Neural progenitor cell (in vitro differentiated cells): Measurements from ENCODE around the gene SEC14L6. TPM values are rescaled to one million over a fixed set of nuclear protein-coding genes. Genes with fewer than 3 reads are reported as not detected.

Experiments used
- DNase-seq: peaks from one replicate; pipeline ENCODE4 v3.0.0-alpha.2; 2016; ENCODE audit warnings: low spot score
- H2AFZ ChIP-seq: fragments of 200-600 bp; sonication (generic); replicated peaks from 2 replicates; pipeline ENCODE4 v1.6.1; 2016; ENCODE audit warnings: antibody characterized with exemption
- H3F3A ChIP-seq: fragments of 200-600 bp; sonication (generic); 2 replicates; pipeline ENCODE4 v1.6.1; 2016; ENCODE audit warnings: antibody characterized with exemption, low read depth
- H3K27ac ChIP-seq: fragments of 200-600 bp; sonication (generic); 2 replicates; pipeline ENCODE4 v1.5.1; 2016; ENCODE audit warnings: mild to moderate bottlenecking
- H3K27me3 ChIP-seq: fragments of 200-600 bp; sonication (generic); 2 replicates; pipeline ENCODE4 v1.6.1; 2016; ENCODE audit warnings: mild to moderate bottlenecking, moderate library complexity
- H3K36me3 ChIP-seq: fragments of 200-600 bp; sonication (generic); 2 replicates; pipeline ENCODE4 v1.5.1; 2016
- H3K4me1 ChIP-seq: fragments of 200-600 bp; sonication (generic); 2 replicates; pipeline ENCODE4 v1.6.1; 2016; ENCODE audit warnings: mixed run types
- H3K4me2 ChIP-seq: fragments of 200-600 bp; sonication (generic); 2 replicates; pipeline ENCODE4 v1.6.1; 2016
- H3K4me3 ChIP-seq: fragments of 200-600 bp; sonication (generic); 2 replicates; pipeline ENCODE4 v1.5.1; 2016
- H3K79me2 ChIP-seq: fragments of 200-600 bp; sonication (generic); 2 replicates; pipeline ENCODE4 v1.6.1; 2016; ENCODE audit warnings: low read depth
- H3K9ac ChIP-seq: fragments of 200-600 bp; sonication (generic); 2 replicates; pipeline ENCODE4 v1.6.1; 2016
- H3K9me3 ChIP-seq: fragments of 200-600 bp; sonication (generic); 2 replicates; pipeline ENCODE4 v1.5.1; 2016; ENCODE audit warnings: low read depth
- H4K20me1 ChIP-seq: fragments of 200-600 bp; sonication (generic); 2 replicates; pipeline ENCODE4 v1.6.1; 2016; ENCODE audit warnings: low read depth
- H3K27ac Mint-ChIP-seq: 3 replicates; pipeline ENCODE4 v1.8.0; 2021; ENCODE audit warnings: mixed read lengths
- H3K27me3 Mint-ChIP-seq: 2 replicates; pipeline ENCODE4 v1.8.0; 2022; ENCODE audit warnings: low read depth, mild to moderate bottlenecking, inconsistent platforms, moderate library complexity, mixed read lengths; ENCODE audit not compliant: insufficient read depth
- H3K36me3 Mint-ChIP-seq: 3 replicates; pipeline ENCODE4 v1.8.0; 2021; ENCODE audit warnings: mixed read lengths
- H3K4me1 Mint-ChIP-seq: 3 replicates; pipeline ENCODE4 v1.8.0; 2021; ENCODE audit warnings: mixed read lengths
- H3K4me3 Mint-ChIP-seq: 3 replicates; pipeline ENCODE4 v1.8.0; 2021; ENCODE audit warnings: mild to moderate bottlenecking, moderate library complexity, mixed read lengths
- H3K9me3 Mint-ChIP-seq: 3 replicates; pipeline ENCODE4 v1.8.0; 2020; ENCODE audit warnings: mixed read lengths
- EZH2 ChIP-seq: fragments of 200-600 bp; sonication (generic); IDR thresholded peaks from 2 replicates; pipeline ENCODE4 v1.6.1; 2017; ENCODE audit warnings: antibody characterized with exemption, mild to moderate bottlenecking, moderate library complexity
- EZH2phosphoT487 ChIP-seq: fragments of 200-600 bp; sonication (generic); IDR thresholded peaks from 2 replicates; pipeline ENCODE4 v1.6.1; 2017; ENCODE audit warnings: antibody characterized with exemption
- total RNA-seq: library from RNA; depleted of rRNA; stranded (reverse); fragments of >200 nt; gene quantifications from 2 replicates; pipeline ENCODE4 v1.2.3, GENCODE V29; 2015; ENCODE audit warnings: low replicate concordance
- TF ChIP-seq, protein P1 (sequence below): fragments of 200-600 bp; sonication (generic); IDR thresholded peaks from 2 replicates; pipeline ENCODE4 v1.5.1; 2017; ENCODE audit warnings: antibody characterized with exemption, mild to moderate bottlenecking

Gene SEC14L6
- total RNA-seq, 1 donor from 2014 or later = 2.4 TPM

DNA sequence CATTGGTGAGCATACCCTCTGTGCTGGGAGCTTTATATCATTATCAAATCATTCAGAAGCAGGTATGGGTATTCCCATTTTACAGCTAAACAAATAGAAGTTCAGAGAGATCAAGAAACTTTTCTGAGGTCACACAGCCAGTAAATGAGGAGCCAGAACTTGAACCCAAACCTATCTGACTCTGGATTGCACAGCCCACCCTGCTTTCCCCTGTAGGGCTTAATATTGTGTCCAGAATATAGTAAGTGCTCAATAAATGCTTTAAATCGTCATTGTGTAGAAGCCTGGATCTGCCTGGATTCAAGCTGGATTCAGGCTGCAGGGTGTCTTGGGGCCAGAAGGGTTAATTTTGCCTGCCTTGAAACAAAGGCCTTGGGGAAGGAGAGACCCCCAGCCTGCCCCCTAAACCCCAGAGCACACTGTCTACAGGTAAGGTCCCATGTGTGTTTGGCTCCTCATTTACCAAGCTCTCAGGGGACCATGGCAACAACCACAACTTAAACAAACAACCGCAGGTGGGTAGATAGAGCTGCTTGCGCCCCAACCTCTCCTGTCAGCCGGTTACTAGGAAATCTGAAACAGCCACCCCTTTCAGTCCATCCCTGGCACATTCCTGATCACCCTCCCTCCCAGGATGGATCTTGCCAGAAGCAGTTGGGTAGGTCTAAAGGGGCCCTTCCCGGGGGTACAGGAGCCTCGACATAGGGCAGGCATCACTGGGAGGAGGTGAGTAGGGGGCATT lies 71.7 kb downstream of the SEC14L6 start:
- Histone ChIP-seq H3K27ac (no peak overlapping the region), H3K36me3 (no peaks in the 10 kb centered on the region), H3K79me2 (no peaks in the 10 kb centered on the region), H3F3A (no peaks in the 10 kb centered on the region), H3K4me1 (no peaks in the 10 kb centered on the region), H3K4me2 (no peak overlapping the region), H3K9ac (no peak overlapping the region), H3K4me3 (no peak overlapping the region), H4K20me1 (no peaks in the 10 kb centered on the region), H2AFZ (no peak overlapping the region), H3K9me3 (no peaks in the 10 kb centered on the region), H3K27me3 (peaks cover 3% of the 10 kb centered on the region)
- no peaks in the 10 kb centered on the region for H3K4me1 Mint-ChIP-seq
- no peak overlapping the region for H3K27ac Mint-ChIP-seq
- TF ChIP-seq, protein P1, sequence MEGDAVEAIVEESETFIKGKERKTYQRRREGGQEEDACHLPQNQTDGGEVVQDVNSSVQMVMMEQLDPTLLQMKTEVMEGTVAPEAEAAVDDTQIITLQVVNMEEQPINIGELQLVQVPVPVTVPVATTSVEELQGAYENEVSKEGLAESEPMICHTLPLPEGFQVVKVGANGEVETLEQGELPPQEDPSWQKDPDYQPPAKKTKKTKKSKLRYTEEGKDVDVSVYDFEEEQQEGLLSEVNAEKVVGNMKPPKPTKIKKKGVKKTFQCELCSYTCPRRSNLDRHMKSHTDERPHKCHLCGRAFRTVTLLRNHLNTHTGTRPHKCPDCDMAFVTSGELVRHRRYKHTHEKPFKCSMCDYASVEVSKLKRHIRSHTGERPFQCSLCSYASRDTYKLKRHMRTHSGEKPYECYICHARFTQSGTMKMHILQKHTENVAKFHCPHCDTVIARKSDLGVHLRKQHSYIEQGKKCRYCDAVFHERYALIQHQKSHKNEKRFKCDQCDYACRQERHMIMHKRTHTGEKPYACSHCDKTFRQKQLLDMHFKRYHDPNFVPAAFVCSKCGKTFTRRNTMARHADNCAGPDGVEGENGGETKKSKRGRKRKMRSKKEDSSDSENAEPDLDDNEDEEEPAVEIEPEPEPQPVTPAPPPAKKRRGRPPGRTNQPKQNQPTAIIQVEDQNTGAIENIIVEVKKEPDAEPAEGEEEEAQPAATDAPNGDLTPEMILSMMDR = no peak
- TF ChIP-seq EZH2 (no peak), EZH2phosphoT487 (no peak)
- peaks cover 8% of the 10 kb centered on the region for H3K27me3 Mint-ChIP-seq
- no peak overlapping the region for H3K4me3 Mint-ChIP-seq
- H3K9me3 Mint-ChIP-seq = no peaks in the 10 kb centered on the region
- DNase-seq = no peak
- no peaks in the 10 kb centered on the region for H3K36me3 Mint-ChIP-seq

DNA sequence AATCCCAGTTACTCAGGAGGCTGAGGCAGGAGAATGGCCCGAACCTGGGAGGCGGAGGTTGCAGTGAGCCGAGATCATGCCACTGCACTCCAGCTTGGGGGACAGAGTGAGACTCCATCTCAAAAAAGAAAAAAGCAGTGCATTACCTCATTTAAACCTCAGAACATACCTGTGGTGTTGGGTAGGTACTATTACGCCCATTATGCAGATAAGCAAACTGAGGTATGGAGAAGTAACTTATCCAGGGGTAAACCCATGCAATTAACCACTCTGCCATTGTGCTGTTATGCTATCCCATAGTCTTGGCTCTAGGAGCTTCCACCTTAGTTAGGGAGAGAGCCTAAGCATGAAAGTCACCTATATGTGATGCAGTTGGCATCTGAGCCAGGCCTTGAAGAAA lies 72.4 kb downstream of the SEC14L6 start:
- no peaks in the 10 kb centered on the region for H4K20me1 ChIP-seq
- no peaks in the 10 kb centered on the region for H3K36me3 ChIP-seq
- H3K79me2 ChIP-seq = no peaks in the 10 kb centered on the region
- no peaks in the 10 kb centered on the region for H3K4me1 ChIP-seq
- Mint-ChIP-seq H3K27me3 (peaks cover 7% of the 10 kb centered on the region), H3K36me3 (no peaks in the 10 kb centered on the region), H3K9me3 (no peaks in the 10 kb centered on the region), H3K4me3 (no peak overlapping the region), H3K4me1 (no peaks in the 10 kb centered on the region), H3K27ac (no peak overlapping the region)
- H3K27ac ChIP-seq = no peak overlapping the region
- H3K4me2 ChIP-seq = no peak overlapping the region
- no peak overlapping the region for H2AFZ ChIP-seq
- no peaks in the 10 kb centered on the region for H3F3A ChIP-seq
- H3K4me3 ChIP-seq = no peak overlapping the region
- no peak for DNase-seq
- H3K9ac ChIP-seq = no peak overlapping the region
- H3K9me3 ChIP-seq = no peaks in the 10 kb centered on the region
- TF ChIP-seq EZH2 (no peak), EZH2phosphoT487 (no peak)
- TF ChIP-seq, protein P1 = no peak
- peaks cover 3% of the 10 kb centered on the region for H3K27me3 ChIP-seq

- Mint-ChIP-seq H3K27me3 (peaks cover 10% of the 10 kb centered on the region), H3K36me3 (no peaks in the 10 kb centered on the region), H3K9me3 (no peaks in the 10 kb centered on the region), H3K4me3 (no peak overlapping the region), H3K4me1 (no peaks in the 10 kb centered on the region), H3K27ac (no peak overlapping the region)
- Histone ChIP-seq H3K9me3 (no peaks in the 10 kb centered on the region), H4K20me1 (no peaks in the 10 kb centered on the region), H3K4me2 (no peak overlapping the region), H3K79me2 (no peaks in the 10 kb centered on the region), H2AFZ (no peak overlapping the region), H3K36me3 (no peaks in the 10 kb centered on the region), H3K9ac (no peak overlapping the region), H3K27me3 (peaks cover 3% of the 10 kb centered on the region), H3K27ac (no peak overlapping the region), H3F3A (no peaks in the 10 kb centered on the region), H3K4me1 (no peaks in the 10 kb centered on the region), H3K4me3 (no peak overlapping the region)
- DNase-seq = no peak
- TF ChIP-seq EZH2phosphoT487 = no peak
- TF ChIP-seq EZH2 = no peak
- TF ChIP-seq, protein P1 = no peak
These were observed 73.4 kb downstream of the SEC14L6 start for GRCh38 chr22:30472994-30473720.

Other genes starting within 250 kb of the SEC14L6 start
- gene TBC1D10A, start 219.8 kb downstream of the SEC14L6 start, total RNA-seq = 6.2 and 10.2 TPM in 2 replicates
- gene SF3A1, start 189.8 kb downstream of the SEC14L6 start, total RNA-seq = 29.2 and 48.4 TPM in 2 replicates
- gene CCDC157, start 189.7 kb downstream of the SEC14L6 start, total RNA-seq = 3.7 and 11.1 TPM in 2 replicates
- 11.9 and 38.5 TPM in 2 replicates for gene RNF215, start 159.3 kb downstream of the SEC14L6 start, total RNA-seq
- 4.9 and 5.7 TPM in 2 replicates for gene SEC14L2, start 149.7 kb downstream of the SEC14L6 start, total RNA-seq
- 29.9 and 67.9 TPM in 2 replicates for gene MTFP1, start 121.0 kb downstream of the SEC14L6 start, total RNA-seq
- not detected in 2 replicates for gene SEC14L3, start 74.7 kb downstream of the SEC14L6 start, total RNA-seq
- gene SEC14L4, start 41.0 kb downstream of the SEC14L6 start, total RNA-seq = 0.31 TPM in 1 of 2 replicates, not detected in the other
- 4.3 and 10.1 TPM in 2 replicates for gene GAL3ST1, start 27.9 kb upstream of the SEC14L6 start, total RNA-seq
- gene PES1, start 45.2 kb upstream of the SEC14L6 start, total RNA-seq = 30.2 and 54.4 TPM in 2 replicates
- gene TCN2, start 60.4 kb upstream of the SEC14L6 start, total RNA-seq = 33.9 and 66.5 TPM in 2 replicates
- 0.36 and 4.8 TPM in 2 replicates for gene SLC35E4, start 89.0 kb upstream of the SEC14L6 start, total RNA-seq
- gene DUSP18, start 121.1 kb upstream of the SEC14L6 start, total RNA-seq = 3.1 and 5.6 TPM in 2 replicates
- gene OSBP2, start 148.1 kb upstream of the SEC14L6 start, total RNA-seq = 0.58 and 2.4 TPM in 2 replicates